GM18498 (cell line): ENCODE measurements around the gene GABRR3.

ENCODE experiments used
- ATAC-seq: cut with Tn5 transposase; IDR thresholded peaks from one replicate; pipeline ENCODE4 v1.9.1; 2021; ENCODE audit warnings: mild to moderate bottlenecking, moderate library complexity; ENCODE audit not compliant: unreplicated experiment

GABRR3 gene

DNA sequence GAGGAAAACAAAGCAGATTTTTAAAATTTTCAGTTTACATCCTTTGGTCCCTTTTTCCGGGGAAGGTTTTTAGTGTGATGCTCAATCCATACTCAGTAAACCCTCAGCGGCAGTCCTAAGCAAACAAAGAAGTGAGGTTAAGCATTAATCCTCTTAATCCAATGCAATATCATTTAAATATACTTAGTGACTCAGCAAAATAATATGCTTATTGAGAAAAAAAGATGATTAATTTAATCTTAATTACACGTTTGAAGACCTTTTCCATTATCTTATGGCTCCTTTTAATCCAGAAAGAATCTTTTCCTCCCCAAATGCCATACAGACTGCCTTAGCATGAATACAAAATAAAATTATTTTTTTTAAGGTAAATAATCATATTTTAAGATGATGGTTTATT lies at the start of gene GABRR3:
Gene GABRR3, minus strand, starts transcription at position 108 of the 400 bp plus-strand sequence. CDS start 328 bp downstream, outside the sequence.
- ATAC-seq = no peak

DNA sequence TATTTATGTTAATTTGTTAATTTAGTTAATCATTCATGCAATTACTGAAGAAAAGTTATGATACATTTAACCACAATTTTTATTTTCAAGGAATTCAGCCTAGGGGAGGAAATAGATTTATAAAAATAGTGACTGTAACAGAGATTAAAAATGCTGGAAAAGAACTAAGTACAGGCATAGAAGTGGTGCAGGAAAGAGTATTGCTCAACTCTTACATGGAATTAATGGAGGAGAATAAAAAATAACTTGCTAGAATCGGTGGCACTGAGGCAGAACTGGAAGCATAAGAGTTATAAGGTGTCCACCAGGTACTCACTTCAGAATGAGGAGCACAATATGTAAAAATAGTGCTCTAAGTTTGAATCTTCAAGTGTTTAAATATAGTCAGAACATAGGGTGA lies 38.4 kb upstream of the GABRR3 start:
- no peak for ATAC-seq

DNA sequence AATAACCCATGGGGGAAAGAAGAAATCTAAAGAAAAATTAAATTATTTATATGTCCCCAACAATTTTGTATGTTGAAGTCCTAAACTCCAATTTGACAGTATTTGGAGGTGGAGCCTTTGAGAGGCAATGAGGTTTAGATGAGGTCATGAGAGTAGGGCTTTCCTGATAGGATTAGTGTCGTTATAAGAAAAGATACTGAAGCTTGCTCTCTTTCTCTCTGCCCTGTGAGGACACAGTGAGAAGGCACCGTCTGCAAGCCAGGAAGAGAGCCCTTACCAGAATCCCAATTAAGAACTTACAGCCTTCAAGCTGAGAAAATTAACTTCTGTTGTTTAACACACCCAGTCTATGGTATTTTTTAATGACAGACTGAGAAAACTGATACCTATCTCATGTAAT lies 35.7 kb upstream of the GABRR3 start:
- no peak for ATAC-seq

DNA sequence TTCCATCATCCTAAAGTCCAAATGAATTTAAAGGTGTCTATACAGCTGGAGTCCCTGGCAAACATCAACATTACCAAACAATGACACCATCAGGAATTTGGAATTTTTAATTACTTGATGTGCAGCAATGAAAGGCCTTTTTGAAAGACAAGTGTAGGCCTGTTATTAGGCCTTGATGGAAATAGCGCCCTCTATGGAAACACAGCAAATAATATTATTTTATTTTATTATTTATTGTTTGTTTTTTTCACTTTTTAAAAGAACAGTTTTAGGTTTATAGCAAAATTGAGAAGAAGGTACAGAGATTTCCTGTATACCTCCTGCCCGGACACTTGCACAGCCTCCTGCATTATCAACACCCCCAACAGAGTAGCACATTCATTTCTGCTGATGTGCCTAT lies 33.7 kb upstream of the GABRR3 start:
- no peak for ATAC-seq

DNA sequence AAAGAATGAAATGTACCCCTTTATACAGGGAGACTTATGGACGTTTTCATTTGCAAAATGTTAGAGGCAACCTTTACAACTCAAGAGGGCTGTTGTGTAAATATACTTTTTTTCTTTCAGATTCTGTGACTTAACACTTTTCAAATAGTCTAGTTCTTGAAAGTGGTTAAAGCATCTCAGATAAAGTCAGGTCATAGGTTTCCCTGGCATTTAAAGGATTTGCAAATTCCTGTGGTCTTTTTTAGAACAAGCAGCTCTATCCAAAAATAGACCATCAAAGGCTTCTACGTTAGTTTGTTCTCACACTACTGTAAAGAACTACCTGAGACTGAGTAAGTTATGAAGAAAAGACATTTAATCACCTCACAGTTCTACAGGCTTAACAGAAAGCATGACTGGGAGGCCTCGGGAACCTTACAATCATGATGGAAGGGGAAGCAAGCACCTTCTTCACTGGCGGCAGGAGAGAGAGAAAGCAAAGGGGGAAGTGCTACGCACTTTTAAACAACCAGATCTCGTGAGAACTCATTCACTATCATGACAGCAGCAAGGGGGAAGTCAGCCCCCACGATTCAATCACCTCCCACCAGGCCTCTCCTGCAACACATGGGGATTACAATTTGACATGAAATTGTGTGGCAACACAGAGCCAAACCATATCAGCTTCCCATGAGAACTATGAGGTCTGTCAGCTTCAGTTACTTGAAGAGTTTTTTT lies 23.3 kb upstream of the GABRR3 start:
- no peak for ATAC-seq

DNA sequence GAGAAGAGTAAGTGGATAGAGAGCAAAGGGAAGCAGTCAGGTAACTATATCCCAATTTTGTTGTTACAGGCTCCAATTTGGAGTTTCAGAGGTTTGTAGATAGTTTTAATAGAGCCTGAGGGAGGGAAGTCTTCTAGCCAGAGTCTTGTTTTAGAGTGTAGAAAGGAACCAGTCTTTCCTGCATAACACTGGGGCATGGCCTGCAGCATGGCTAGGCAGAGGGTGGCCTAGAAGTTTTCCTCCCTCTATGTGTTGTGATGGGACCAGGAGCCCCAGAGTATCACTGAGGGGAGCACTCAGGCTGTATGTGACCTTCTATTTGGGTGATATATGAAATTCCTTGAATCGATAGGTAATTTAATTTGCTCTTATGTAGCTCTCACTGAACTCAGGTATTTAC lies 22.5 kb upstream of the GABRR3 start:
- no peak for ATAC-seq

DNA sequence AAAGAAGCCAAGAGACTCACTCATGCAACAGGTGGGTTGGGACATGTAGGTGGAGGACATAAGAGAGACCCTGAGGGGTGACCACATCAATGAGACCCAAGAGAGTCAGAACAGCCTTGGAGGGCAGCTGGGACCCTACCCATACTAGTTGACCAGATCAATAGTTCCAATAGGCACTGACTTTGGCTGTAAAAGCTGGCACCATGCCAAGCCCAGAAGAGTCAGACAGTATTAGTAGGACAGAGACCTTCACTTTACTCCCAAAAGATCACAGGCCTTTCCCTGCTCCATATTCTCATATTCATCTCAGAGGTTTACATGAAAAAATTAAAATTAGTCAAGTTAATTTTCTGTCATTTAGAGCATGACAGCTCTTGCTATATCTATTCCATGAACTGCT lies 20.9 kb upstream of the GABRR3 start:
- ATAC-seq = no peak

DNA sequence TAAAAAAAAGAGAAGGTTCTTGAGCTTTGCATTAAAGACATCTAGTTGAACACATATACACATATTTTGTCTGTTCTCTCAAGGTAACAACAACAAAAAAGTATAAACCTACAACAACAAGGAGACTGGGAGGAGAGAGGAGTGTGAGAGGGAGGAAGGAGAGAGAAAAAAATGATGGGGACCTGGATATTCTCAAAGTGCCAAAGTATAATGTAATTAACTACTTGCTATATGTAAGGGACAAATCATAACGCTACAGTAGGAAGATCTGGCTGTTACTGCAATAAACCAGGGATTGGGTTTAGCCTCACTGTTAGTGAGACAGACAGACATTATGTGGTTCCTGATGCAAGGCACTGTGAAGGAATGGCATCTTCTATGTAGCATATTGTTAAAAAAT lies 14.2 kb upstream of the GABRR3 start:
- no peak for ATAC-seq

DNA sequence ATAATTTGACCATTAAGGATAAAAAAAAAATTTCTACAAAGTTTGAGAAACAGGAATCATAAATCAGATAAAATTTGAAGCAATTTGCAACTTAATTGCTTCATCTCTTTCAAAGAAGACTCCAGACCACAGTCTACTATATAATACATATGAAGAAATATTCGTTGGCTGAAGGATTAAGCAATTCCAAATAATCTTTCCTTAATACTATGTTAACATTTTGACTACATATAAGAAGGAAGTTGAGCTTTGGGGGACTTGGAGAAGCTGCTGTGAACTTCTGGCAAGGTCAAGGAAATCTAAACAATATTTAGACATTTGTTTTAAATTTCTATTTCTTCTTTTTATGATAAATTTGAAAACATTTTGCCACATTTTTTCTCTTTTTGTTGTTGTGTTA lies 13.5 kb upstream of the GABRR3 start:
- ATAC-seq = no peak

DNA sequence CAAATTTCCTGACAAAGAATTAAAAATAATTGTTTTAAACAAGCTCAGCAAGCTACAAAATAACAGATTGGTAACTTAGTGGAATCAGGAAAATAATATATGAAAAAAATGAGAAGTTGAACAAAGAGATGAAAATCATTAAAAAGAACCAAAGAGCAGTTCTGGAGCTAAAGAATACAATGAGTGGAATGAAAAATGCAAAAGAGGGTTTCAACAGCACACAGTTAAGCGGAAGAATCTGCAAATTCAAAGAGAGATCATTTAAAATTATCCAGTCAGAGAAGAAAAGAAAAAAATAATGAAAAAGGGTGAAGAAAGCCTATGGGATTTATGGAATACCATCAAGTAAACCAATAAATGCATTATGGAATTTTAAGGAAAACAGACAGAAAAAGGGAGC lies 6.2 kb upstream of the GABRR3 start:
- no peak for ATAC-seq

DNA sequence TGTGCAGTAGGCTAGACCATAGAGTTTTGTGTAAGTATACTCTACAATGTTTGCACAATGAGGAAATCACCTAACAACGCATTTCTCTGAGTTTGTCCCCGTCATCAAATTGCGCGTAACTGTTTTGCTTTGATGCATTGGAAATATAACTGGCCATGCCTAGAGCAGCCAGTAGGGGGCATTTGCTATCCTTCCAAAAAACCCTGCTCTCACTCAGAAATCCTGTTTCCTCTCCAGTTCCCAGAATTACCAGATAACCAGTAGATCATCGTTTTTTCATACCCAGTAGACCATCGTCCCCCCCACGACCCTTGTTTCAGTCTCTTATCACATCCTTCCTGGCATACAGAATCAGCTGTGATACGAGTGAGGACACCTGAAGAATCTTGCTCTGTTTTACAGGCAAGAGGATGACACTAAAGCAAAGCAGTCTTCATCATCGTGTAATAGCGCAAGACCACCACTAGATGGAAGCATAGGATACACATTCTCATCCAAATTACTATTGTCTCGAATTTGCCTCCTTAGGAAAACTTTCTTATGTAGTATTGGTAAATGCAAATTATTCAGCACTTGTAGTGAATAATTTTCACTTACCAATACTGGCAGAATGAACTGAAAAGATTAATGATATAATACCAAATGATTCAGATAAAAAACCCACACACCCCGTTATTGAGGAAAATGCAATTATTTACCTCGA lies 4.4 kb upstream of the GABRR3 start:
- peak; percentile 96 for ATAC-seq

DNA sequence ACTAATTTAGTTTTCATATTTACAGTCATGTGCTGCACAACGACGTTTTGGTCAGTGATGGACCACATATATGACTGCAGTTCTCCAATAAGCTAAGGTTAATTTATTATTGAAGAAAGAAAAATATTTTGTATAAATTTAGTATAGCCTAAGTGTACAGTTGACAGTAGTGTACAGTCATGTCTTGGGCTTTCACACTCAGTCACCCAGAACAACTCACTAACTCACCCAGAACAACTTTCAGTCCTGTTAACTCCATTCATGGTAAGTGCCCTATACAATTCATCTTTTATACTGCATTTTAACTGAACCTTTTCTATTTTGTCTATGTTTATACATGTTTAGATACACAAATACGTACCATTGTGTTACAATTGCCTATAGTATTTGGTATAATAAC lies 3.8 kb upstream of the GABRR3 start:
- peak; percentile 27 for ATAC-seq

DNA sequence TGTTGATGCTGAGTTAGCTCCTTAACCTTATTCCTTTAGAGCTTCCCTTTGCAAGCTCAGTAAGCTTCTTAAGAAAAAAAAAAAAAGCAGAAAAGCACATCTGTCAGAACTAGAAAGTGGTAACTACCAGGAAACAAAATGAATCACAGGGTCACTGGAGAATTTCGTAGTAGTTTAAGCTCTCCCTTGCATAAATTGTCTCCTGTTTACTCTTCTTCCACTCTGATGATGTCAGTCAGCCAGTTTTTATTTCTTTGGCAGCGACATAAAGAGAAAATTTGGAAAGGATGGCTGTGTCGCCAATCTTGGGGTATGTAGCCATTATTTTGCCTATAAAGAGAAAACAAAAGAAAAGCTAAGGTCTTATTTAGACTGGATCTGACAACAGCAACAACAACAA lies 3.2 kb upstream of the GABRR3 start:
- ATAC-seq = no peak

DNA sequence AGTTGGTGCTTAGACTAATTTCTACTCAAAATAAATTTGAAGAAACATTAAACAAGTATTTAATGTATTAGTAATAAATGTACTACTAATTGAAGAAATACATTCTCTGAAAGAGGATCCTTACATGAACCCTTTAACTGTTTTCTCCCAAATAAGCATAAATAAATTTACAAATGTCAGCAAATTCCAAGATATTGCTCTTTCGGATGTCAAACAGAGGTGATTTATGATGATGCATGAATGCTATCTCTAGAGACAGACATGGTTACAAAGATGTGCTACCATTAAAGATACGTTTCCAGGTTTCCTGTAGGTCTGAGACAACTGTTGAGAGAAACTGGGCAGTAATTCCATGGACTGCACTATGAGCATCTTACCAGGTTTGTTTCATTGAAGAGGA lies 629 bp downstream of the GABRR3 start:
- ATAC-seq = no peak

DNA sequence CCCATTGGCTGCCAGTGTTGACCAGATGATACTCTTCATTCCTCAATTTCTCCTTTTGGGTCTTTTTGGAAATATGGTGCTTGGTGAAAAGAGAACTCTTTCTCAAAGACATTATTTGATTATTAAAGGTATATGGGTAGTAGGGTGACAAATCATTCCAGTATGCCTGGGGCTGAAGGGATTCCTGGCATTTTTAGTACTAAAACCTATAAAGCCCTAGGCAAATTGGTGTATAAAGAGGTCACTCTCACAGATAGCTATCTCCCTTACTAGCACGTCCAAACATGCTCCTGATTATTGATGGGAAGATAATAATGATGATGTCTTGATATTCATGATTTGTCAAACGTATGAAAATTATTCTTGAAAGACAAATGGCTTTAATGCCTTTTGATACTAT lies 1.1 kb downstream of the GABRR3 start:
- no peak for ATAC-seq

DNA sequence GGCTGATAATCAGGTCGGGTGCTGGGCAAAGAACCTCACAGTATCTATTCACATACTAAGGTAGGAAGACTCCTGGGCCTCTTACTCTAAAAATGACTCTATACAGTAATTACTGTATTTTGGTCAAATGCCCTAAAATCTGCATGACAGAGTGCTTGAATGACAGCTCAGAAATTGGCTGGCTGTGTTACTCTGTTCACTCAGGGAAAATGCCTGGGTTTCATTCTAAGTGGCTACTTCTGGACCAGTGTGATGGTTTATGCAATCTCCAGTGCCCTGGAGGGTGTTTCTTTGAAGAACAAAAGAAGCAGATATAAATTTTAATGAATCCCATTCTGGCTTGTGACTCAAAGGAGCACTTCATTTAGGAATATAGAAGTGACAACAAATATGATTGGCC lies 2.2 kb downstream of the GABRR3 start:
- ATAC-seq = no peak

DNA sequence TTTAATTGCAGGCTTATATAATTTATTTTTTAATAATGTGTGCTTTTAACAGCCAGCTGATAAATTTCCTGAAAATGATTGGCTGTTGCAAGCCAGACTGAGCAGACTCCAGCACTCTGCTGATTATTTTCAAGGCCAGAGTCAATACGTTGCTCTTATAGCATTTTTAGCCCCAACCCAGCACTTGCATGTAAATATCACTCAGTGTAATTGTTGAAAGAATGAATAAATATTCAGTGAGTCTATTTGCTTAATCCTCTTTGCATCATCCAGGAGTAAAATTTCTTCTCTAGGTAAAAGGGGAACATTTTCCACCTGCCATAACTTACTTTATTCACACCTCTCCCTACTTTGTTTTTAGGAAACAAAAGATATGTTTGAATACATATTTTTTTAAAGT lies 2.9 kb downstream of the GABRR3 start:
- no peak for ATAC-seq

DNA sequence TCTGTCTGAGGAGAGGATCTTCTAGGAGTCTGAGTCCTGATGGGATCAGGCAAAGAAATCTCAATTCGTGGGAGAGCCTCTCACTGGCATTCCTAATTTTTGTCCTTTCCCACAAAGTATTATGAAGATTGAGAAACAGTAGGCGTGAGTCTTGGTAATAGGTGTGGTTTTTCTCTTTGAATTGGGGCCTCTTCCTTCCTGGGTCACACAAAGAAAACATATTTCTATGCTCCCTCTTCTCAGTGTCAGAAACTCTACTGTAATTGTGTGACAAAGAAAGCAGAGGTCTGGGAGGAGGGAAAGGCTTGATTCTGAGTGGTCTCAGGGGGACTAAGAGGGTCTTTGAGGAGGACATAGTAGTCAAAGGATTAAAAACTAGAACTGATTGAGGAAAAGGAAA lies 6.0 kb downstream of the GABRR3 start:
- no peak for ATAC-seq

DNA sequence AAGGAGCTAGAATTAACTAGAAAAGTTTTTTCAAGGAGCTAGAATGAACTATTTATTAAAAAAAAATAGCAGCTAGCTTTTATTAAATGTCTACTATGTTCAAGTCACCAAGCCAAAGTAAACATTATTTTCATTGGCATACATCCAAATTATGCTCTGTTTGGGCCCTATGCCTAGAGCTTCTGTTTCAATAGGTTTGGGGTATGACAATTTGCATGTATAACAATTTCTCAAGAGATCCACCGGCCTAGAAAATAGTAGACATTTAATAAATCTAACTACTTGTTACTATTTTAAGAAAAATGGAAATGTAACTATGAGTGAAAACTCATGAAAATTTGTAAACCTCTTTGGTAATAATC lies 8.0 kb downstream of the GABRR3 start:
- ATAC-seq = peak; percentile 34

DNA sequence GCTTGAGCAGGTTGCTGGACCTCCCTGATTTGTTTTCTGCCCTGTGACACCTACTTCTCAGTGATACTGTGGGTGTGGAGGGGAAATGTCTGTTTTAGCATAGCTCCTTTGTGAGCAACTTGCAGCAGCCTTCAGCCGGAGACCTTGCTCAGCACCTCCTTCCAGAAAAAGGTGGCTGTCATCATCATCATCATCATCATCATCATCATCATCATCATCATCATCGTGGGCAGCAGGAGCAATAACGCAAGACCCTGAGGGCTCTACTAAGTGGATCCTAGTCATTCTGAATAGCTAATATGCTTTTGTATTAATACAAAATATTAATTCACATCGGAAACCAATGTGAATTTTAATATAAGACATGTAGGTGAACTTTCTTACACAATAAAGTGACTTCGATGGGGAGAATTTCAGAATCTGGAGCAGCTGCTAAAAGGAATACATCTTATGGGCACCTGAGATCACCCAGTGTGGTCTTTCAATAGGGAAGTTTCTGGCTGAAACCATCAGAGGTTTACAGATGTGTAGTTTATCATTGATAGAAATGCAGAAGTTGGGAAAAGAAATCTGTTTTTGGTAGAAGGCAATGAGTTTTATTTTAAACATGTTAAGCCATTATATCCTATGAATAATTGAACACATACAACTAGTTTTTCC lies 8.6 kb downstream of the GABRR3 start:
- peak; percentile 53 for ATAC-seq

DNA sequence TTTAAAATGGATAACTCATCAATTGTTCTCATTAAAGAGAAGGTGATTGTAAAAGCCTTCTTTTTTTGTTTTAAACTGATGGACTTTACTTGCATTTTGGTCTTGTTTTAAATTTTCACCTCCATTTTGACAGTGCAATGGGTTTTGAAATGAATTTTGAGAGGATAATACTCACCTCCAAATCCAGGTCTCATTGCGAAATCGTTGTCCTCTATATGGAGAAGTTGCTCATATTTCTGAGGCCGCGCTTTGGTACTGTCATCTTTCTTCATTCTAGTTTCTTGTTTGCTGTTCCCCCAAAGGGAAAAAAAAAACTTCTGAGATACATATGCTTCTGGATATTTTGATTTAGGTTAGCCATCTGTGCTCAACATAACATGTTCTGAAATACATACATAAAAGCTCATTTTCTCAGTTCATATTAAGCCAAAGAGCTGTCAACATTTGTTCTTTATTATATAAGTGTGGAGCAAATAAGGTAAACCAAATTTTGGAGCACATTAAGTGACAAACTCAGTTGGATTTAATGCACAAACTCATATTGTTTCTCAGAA lies 9.6 kb downstream of the GABRR3 start:
- no peak for ATAC-seq
